ENCODE data around the gene AMBRA1.

- TF ChIP-seq POLR2A (IDR thresholded peaks at IDR 0.05) (no peak), CTCF (IDR thresholded peaks at IDR 0.05) (peak; percentile 17 to 77 (median 62))
Observed at GRCh38 chr11:46369458-46370152, 224.2 kb downstream of the AMBRA1 start.
